RWPE2 (cell line): ENCODE data around the gene TARS1.

Experiments
- ATAC-seq: fragments of 200-7000 bp; cut with Tn5 transposase; 3 replicates; pipeline ENCODE4 v1.9.1; 2021; ENCODE audit warnings: low read depth
- DNase-seq: peaks from one replicate; pipeline ENCODE4 v3.0.0-alpha.2; 2020; ENCODE audit warnings: low spot score
- H3K27ac ChIP-seq: fragments of 450-650 bp; 2 replicates; pipeline ENCODE4 v1.5.1; 2017; ENCODE audit warnings: mild to moderate bottlenecking; ENCODE audit not compliant: poor library complexity, severe bottlenecking
- H3K27me3 ChIP-seq: fragments of 250-450 bp; sonication (Bioruptor Pico); 2 replicates; pipeline ENCODE4 v1.5.1; 2021; ENCODE audit warnings: mild to moderate bottlenecking, moderate library complexity; ENCODE audit not compliant: insufficient read depth, poor library complexity, severe bottlenecking
- H3K36me3 ChIP-seq: fragments of 250-450 bp; sonication (Bioruptor Pico); 2 replicates; pipeline ENCODE4 v1.5.1; 2020; ENCODE audit warnings: low read depth, mild to moderate bottlenecking, moderate library complexity
- H3K4me1 ChIP-seq: fragments of 250-450 bp; sonication (Bioruptor Pico); 2 replicates; pipeline ENCODE4 v1.5.1; 2021; ENCODE audit warnings: mild to moderate bottlenecking, moderate library complexity; ENCODE audit not compliant: insufficient read depth, poor library complexity, severe bottlenecking
- H3K4me3 ChIP-seq: fragments of 250-450 bp; sonication (Bioruptor Pico); 2 replicates; pipeline ENCODE4 v1.5.1; 2021; ENCODE audit warnings: mild to moderate bottlenecking, moderate library complexity; ENCODE audit not compliant: severe bottlenecking
- H3K9me3 ChIP-seq: fragments of 250-450 bp; sonication (Bioruptor Pico); 2 replicates; pipeline ENCODE4 v1.5.1; 2021; ENCODE audit warnings: mild to moderate bottlenecking, moderate library complexity; ENCODE audit not compliant: severe bottlenecking
- CTCF ChIP-seq: fragments of 450-650 bp; IDR thresholded peaks from one replicate; pipeline ENCODE4 v1.5.1; 2017; ENCODE audit warnings: mild to moderate bottlenecking, moderate library complexity; ENCODE audit not compliant: poor library complexity, severe bottlenecking

The TARS1 gene

GRCh38 chr5:33494466-33494865 lies 53.7 kb downstream of the TARS1 start:
- Histone ChIP-seq H3K27ac (no peak overlapping the region), H3K4me1 (no peaks in the 10 kb centered on the region), H3K36me3 (no peaks in the 10 kb centered on the region), H3K4me3 (no peak overlapping the region), H3K27me3 (peaks cover 3% of the 10 kb centered on the region), H3K9me3 (no peaks in the 10 kb centered on the region)
- no peak for TF ChIP-seq CTCF
- ATAC-seq, result no peak
- DNase-seq, result no peak

DNA sequence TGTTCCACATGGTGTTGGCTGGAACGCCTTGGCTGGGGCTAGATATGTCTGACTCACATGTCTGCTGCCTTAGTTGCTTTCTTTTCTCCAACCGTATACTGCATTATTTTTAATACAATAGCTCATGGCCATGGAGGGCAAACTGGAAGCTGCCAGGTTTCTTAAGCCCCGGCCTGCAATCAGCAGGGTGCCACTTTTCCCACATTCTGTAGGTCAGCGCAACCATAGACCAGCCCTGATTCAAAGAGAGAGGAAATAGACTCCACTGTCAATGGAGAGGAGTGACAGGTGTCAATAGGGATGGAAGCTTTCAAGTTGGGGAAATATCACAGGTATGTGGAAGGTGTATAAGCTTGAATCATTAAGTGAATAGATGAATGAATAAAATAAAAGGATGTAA lies 60.5 kb downstream of the TARS1 start:
- no peak for ATAC-seq
- H3K4me1 ChIP-seq, result no peaks in the 10 kb centered on the region
- H3K27ac ChIP-seq, result no peak overlapping the region
- DNase-seq, result no peak
- no peak overlapping the region for H3K4me3 ChIP-seq
- H3K27me3 ChIP-seq, result no peaks in the 10 kb centered on the region
- no peaks in the 10 kb centered on the region for H3K36me3 ChIP-seq
- no peaks in the 10 kb centered on the region for H3K9me3 ChIP-seq
- no peak for TF ChIP-seq CTCF

- no peak for DNase-seq
- H3K27ac ChIP-seq, result no peak overlapping the region
- no peak for ATAC-seq
- H3K4me1 ChIP-seq, result no peaks in the 10 kb centered on the region
- H3K27me3 ChIP-seq, result no peaks in the 10 kb centered on the region
- H3K4me3 ChIP-seq, result no peak overlapping the region
- TF ChIP-seq CTCF, result no peak
- H3K9me3 ChIP-seq, result no peaks in the 10 kb centered on the region
- no peaks in the 10 kb centered on the region for H3K36me3 ChIP-seq
Observed at GRCh38 chr5:33501899-33502298, 61.1 kb downstream of the TARS1 start.

- ATAC-seq (no peak), DNase-seq (no peak)
- no peak for TF ChIP-seq CTCF
Observed at GRCh38 chr5:33504570-33504969, 63.8 kb downstream of the TARS1 start.

DNA sequence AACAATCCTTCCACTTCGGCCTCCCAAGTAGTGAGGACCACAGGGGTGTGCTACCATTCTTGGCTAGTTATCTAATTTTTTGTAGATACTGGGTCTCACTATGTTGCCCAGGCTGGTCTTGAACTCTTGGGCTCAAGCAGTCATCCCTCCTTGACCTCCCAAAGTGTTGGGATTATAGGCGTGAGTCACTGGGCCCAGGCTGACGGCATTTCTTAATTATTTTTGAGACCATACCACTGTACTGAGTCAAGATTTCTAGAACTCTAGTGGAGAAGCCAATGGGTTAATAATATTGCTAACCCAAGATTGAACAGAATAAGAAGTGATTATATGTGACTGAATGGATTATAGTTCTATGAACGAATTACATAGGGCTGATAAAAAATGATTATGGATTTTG lies 66.7 kb downstream of the TARS1 start:
- no peak overlapping the region for H3K27ac ChIP-seq
- no peak for ATAC-seq
- TF ChIP-seq CTCF, result no peak

More at GRCh38 chr5:33504570-33504969, 63.8 kb downstream of the TARS1 start:
- H3K4me1 ChIP-seq, result no peaks in the 10 kb centered on the region
- no peak overlapping the region for H3K4me3 ChIP-seq
- no peaks in the 10 kb centered on the region for H3K27me3 ChIP-seq
- H3K9me3 ChIP-seq, result no peaks in the 10 kb centered on the region
- no peaks in the 10 kb centered on the region for H3K36me3 ChIP-seq
- no peak overlapping the region for H3K27ac ChIP-seq

More for the DNA sequence above, 66.7 kb downstream of the TARS1 start:
- Histone ChIP-seq H3K36me3 (no peaks in the 10 kb centered on the region), H3K4me3 (no peak overlapping the region), H3K9me3 (no peaks in the 10 kb centered on the region), H3K27me3 (no peaks in the 10 kb centered on the region), H3K4me1 (no peaks in the 10 kb centered on the region)
- no peak for DNase-seq
